Kasumi-1 (cell line): Measurements from ENCODE around the gene CCDC121.

Experiments used
- DNase-seq, 2 experiments: peaks; one replicate each; lab custom pipeline; 2025; lab: John Stamatoyannopoulos, UW

The CCDC121 gene

GRCh38 chr2:27628767-27629709 is at the start of gene CCDC121, which contains the start of gene GPN1:
Gene CCDC121, minus strand, starts transcription at chr2:27629012. Its CDS starts 1,213 bp downstream, at chr2:27627799.
Gene GPN1, plus strand, starts transcription at chr2:27629050. Its CDS starts 9 bp downstream, at chr2:27629059.
- peak; percentile 97 to 98 for DNase-seq

- DNase-seq = no peak
Observed at GRCh38 chr2:27672723-27673486, 44.1 kb upstream of the CCDC121 start.

- no peak for DNase-seq
Observed at GRCh38 chr2:27671235-27671634, 42.4 kb upstream of the CCDC121 start.

- peak; percentile 8 to 20 for DNase-seq
Observed at GRCh38 chr2:27667446-27667845, 38.6 kb upstream of the CCDC121 start.

- DNase-seq = no peak
Observed at GRCh38 chr2:27664622-27665363, 36.0 kb upstream of the CCDC121 start.

- DNase-seq = no peak
Observed at GRCh38 chr2:27664154-27664574, 35.4 kb upstream of the CCDC121 start.

GRCh38 chr2:27663285-27664153 is 34.7 kb upstream of the CCDC121 start, which contains the start of the genes SLC4A1AP and SUPT7L:
Gene SLC4A1AP, plus strand, starts transcription at chr2:27663889. Its CDS starts 26 bp downstream, at chr2:27663915.
Gene SUPT7L, minus strand, starts transcription at chr2:27663614. Its CDS starts 1,422 bp downstream, at chr2:27662192.
- DNase-seq = peak; percentile 85 to 90

- DNase-seq = no peak
Observed at GRCh38 chr2:27661371-27661770, 32.6 kb upstream of the CCDC121 start.

- no peak for DNase-seq
Observed at GRCh38 chr2:27655155-27655951, 26.5 kb upstream of the CCDC121 start.

- no peak for DNase-seq
Observed at GRCh38 chr2:27653397-27653796, 24.6 kb upstream of the CCDC121 start.

- DNase-seq = no peak
Observed at GRCh38 chr2:27652790-27653189, 24.0 kb upstream of the CCDC121 start.

- no peak for DNase-seq
Observed at GRCh38 chr2:27652341-27652740, 23.5 kb upstream of the CCDC121 start.

- no peak for DNase-seq
Observed at GRCh38 chr2:27651056-27651455, 22.2 kb upstream of the CCDC121 start.

- DNase-seq = no peak
Observed at GRCh38 chr2:27647737-27648136, 18.9 kb upstream of the CCDC121 start.

- DNase-seq = no peak
Observed at GRCh38 chr2:27647289-27647688, 18.5 kb upstream of the CCDC121 start.

GRCh38 chr2:27645197-27645596 is 16.4 kb upstream of the CCDC121 start:
- DNase-seq = no peak

GRCh38 chr2:27640722-27641245 is 12.0 kb upstream of the CCDC121 start:
- DNase-seq = no peak

GRCh38 chr2:27638709-27639108 is 9.9 kb upstream of the CCDC121 start:
- no peak for DNase-seq

GRCh38 chr2:27638037-27638637 is 9.3 kb upstream of the CCDC121 start:
- no peak for DNase-seq
